GM19025 (cell line): ENCODE measurements around the gene SNX25.
"Not testable (repeated sequence)": the region's sequence is repeated elsewhere in the genome, so short reads cannot be mapped to it uniquely, and the experiment has no call there.

Source experiments
- ATAC-seq: cut with Tn5 transposase; IDR thresholded peaks from one replicate; pipeline ENCODE4 v1.9.1; 2021; ENCODE audit warnings: mild to moderate bottlenecking, low read depth, moderate library complexity; ENCODE audit not compliant: unreplicated experiment

Gene SNX25

DNA sequence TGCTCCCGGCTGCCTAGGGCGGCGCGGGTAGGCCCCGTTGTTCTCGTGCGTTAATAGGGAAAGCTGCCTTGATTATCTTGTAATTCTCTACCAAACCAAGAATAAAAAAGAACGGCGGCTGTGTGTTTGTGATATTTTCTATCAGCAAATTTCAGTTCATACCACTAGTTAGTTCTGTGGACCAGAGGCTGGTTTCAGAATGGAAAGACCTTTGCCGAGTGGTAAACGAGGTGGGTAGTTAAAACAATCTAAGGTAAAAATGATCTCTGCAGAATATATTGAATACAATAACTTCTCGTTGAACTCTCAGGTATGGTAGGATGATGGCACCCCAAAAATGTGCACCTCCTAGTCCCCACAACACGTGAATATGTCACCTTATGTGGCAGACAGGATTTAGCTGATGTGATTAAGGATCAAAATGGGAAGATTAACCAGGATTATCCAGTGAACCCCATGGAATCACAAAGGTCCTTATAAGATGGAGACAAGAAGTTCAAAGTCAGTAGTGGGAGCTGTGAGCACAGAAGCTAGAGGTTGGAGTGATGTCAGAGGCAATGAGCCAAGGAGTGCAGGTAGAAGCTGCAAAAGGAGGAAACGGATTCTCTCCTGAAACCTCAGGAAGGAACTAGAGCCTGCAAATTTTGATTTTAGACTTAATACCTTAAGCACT, 5.0 kb upstream of the SNX25 start:
- ATAC-seq = no peak

DNA sequence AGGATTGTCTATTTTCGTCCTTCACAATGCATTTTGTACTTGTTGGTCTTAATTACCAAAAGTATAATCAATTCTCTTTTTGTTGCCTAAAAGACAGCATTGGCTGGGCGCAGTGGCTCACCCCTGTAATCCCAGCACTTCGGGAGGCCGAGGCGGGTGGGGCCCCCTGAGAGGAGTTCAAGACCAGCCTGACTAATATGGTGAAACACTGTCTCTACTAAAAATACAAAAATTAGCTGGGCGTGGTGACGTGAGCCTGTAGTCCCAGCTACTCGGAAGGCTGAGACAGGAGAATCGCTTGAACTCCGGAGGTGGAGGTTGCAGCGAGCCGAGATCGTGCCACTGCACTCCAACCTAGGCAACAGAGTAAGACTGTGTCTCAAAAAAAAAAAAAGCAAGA, 4.3 kb upstream of the SNX25 start:
- ATAC-seq = not testable (repeated sequence)

DNA sequence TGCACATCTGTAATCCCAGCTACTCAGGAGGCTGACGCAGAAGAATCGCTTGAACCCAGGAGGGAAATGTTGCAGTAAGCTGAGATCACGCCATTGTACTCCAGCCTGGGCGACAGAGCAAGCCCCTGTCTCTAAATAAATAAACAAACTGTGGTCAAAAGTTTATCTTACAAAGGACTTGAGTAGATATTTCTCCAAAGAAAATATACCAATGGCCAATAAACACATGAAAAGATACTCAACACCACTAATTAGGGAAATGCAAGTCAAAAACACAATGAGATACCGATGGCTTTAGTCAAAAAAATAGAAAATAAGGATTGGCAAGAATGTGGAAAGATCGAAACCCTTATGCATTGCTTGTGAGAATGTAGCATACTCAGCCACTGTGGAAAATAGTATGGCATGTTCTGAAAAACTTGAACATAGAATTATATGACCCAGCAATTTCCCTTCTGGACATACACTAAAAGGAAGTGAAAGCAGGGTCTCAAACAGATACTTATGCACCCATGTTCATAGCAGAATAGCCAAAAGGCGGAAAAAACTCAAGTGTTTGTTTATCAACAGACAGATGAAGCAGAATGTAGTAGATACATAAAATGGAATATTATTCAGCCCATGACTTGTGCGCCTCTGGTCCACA, 3.6 kb upstream of the SNX25 start:
- ATAC-seq = no peak

DNA sequence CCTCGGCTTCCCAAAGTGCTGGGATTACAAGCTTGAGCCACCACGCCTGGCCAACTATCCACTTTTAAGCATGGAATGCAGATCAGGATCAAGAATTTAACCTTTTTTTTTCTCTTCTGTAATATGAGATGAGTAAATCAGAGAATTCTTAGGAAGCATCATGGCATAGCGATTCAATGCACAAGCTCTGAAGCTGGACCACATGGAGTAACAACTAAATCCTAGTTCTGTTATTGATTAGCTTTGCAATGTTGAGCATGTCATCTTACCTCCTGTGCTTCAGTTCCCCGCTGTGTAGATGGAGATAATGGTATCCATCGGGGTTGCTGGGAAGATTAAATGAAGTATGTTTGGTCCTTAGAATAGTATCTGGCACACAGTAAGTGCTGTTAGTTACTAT, 1.9 kb upstream of the SNX25 start:
- no peak for ATAC-seq

DNA sequence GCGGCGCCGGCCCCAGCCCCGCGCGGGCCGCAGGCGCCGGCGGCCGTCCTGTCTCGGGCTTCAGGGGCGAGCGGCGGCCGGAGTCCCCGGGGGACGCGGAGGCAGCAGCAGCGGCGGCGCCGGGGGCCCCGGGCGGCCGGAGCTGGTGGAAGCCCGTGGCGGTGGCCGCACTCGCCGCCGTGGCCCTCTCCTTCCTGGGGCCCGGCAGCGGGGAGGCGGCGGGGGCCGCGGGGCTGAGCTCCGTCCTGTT, 379 bp downstream of the SNX25 start:
- ATAC-seq = peak; percentile 19

DNA sequence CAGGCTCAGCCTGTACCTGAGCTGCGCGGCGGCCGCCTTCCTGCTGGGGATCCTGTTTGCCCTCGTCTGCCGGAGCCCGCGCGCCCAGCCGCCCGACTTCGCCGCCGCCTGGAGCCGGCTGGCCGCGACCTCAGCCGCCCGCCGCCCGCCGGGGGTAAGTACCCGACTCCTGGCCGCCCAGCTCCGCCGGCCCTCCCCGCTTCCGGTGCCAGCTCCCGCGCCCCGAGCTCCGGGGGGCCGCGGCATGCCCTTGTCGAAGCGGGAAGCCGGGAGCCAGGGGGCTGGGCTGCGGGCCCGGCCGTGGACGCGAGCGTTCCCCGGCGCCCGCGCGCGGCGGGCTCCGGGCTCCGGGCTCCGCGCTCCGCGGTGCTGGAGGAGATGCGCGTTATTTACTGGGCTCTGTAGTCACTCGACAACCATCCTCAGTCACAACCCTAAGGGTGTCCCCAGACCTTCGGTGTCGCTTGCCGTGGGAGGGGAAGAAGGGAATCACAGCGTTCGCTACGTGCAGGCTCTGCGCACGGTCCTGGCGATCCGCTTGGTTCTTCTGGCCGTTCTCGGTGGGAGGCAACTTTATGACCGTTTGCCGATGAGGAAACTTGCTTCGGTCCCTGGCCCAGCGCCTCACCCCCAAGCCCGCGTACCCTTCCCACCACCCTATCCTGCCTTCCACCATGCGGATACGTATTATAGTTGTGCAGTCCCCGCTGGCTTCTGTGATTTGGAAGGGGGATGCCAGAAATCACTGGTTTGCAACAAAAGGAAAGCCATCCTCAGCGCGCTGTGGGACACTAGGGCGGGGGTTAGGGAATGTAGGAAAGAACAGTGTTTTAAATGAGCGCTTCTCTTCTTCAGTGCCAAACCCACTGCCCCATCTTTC, 944 bp downstream of the SNX25 start:
- peak; percentile 17 for ATAC-seq

DNA sequence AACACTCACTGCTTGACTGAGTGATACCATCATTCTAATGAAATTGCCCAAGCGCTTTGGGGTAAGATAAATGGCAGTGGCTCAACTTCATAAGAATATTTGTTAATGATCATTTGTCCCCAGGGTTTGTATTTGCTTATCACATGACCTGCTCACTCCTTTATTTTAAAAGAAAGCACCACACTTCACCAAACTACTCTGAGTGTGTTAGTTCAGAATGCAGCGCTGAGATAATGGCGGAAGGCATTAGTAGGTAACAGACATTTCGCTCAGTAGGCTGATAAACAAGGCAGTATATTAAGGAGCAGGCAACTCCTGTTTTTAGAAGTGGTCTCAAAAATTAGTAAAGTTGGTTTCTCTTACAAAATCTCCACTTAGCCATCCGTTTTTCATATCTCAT, 1.6 kb downstream of the SNX25 start:
- no peak for ATAC-seq

DNA sequence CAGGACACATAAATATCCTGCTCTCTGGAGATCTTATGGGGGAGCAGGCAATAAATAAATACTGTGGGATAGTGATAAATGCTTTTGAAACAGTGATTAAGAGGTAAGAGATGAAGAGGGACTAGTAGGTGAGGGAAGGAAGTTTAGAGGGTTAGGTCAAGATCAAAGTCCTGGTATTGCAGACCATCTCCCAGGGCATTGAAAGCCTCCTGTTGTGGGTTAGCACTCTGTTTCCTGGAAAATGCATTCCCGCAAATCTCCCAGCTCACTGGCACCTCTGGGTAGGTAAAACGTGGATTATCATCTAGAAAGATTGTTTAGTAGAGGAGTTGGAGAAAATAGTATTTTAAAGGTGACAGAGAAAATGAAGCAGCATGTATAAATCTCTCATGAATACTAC, 2.2 kb downstream of the SNX25 start:
- no peak for ATAC-seq

DNA sequence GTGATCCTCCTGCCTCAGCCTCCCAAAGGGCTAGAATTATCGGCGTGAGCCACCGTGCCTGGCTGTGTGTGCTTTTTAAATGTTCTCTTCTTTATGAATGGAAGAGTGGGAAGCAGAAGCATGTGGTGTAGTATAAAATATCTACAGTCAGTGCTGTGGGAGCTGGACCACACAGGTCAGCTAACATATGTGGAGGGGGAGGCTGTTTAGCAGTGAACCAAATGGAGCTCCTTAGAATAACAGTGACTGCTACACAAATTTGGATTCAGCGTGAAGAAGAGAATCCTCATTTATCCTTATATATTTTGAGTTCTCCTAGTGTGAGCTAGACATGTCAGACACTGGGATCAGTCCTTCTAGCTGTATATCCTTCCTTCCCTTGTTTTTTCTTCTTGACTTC, 3.2 kb downstream of the SNX25 start:
- no peak for ATAC-seq

DNA sequence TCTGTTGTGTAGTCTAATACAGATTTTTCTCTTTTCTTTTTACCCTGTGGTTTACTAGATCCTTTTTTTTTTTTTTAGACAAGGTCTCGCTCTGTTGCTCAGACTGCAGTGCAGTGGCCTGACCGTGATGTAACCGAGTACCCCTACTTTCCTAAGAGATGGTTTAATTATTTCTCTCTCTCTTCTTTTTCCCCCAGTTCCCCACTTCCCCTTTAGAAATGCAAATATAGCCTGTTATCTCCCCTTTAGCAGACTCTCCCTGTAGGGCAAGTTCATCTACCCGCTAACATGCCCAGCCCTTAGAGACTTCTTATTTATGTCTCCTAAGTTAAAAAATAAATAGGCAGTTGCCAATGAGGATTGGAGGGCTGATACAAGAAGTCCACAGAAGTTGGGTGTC, 4.5 kb downstream of the SNX25 start:
- peak; percentile 28 for ATAC-seq

DNA sequence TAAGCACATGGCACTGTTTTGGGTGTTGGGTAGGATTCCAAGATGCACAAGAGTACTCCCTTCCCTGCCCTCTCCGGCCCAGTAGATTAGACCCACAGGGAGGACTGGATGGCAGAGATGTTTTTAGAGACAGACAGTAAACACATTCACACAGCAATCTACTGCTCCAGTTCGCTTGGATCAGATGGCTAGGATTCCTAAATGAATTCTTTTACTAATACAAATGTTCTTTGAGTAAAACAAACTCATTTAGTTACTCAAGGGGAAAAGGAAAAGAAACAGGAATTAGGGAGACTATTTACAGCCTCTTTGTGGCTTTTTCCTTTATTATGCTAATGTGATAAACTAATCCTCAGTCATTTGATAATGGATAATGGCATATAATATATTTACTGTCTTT, 5.9 kb downstream of the SNX25 start:
- no peak for ATAC-seq

DNA sequence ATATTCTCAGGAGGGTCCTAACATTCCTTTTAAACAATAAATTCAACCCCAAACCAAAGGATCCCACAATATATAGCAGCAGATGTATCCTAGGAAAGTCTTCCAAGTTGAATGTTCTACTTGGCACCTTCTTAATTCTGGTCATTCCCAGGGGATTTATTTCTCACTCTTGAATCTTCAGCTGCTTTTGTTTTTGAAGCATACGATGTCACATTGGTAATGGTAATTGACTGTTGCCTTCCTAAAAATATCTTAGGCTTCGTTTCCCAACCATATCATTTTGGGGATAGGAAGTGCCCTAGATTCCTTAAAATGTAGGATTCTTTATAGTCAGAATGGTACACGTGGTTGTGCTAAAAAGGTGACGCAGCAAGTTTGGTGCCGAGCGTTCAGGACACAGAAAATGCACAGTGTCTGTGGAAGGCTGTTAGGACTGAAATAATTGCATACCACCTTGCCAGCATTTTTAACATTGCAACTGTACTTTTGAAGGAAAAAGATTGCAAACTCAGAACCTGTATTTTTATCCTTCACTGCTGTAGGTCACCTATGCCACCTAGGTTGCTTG, 8.1 kb downstream of the SNX25 start:
- no peak for ATAC-seq

DNA sequence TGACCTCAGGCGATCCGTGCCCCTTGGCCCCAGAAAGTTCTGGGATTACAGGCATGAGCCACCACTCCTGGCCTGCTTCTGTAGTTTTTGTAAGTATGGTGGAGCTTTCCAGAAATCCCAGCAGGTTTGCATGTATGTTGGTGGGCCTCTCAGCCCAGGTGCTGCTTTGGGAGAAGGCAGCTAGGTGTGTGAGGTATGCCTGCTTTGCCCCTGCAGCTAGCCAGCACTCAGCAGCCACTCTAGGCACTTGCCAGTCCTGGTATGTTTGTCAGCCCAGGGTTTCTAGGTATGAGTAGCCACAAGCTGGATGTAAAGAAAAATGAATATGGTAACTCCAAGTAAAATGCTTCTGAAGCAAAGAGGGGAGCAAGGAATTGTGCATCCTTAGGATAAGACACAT, 8.9 kb downstream of the SNX25 start:
- ATAC-seq = no peak

DNA sequence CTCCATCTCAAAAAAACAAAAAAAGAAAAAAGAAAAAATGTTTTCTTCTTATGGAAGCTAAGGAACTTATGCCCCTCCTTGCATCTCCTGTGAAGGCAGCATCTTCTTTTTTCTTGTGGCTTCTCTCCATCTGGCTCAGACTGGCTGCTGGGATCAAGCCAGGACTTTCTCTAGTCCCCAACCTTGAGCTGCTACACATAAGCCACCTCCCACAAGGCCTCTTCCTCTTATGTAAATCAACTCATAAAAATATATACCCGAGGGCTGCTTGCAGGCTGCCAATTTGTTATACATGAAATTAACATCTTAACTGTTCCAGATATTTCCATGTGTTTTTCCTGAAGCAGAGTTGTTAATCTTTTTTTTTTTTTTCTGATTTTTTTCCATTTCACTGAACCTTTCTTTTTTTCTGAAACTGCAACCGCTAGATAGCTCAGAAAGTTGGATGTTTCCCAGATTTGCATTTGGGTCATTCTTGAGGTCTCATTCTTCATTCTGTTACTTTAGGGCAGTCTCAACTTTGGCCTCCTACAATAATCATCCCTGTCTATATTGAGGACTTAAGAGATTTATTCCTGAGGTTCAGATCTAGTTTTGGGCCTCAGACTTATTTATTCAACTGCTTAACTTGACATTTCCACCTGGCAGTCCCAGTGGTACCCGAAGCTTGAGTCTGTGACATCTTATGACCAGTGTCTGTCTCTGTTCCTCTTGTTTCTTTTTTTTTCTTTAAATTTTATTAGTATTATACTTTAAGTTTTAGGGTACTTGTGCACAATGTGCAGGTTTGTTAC, 10.3 kb downstream of the SNX25 start:
- peak; percentile 78 for ATAC-seq

DNA sequence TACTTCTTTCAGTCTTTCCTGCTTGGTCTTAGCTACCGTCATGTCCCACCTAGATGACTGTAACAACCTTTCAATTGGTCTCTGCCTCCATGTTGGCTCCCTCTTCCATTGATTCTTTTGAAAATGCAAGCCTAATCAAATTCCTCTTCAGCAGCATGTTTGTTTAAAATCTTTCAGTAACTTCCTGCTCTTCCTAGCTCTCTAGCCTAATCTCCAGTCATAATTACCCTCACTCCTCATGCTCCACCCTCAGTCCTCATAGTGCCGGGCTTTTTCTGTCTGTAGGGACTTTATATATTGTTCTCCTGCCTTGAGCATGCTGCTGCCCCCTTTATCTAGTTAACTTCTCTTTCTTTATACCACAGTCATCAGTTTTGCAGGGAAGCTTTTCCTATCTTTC, 12.1 kb downstream of the SNX25 start:
- no peak for ATAC-seq

DNA sequence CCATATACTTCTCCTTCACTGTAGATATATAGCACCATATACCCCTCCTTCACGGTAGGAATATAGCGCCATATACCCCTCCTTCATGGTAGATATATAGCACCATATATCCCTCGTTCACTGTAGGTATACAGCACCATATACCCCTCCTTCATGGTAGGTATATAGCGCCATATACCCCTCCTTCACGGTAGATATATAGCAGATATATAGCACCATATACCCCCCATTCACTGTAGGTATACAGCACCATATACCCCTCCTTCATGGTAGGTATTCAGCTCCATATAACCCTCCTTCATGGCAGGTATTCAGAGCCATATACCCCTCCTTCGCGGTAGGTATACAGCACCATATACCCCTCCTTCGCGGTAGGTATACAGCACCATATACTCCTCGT, 12.5 kb downstream of the SNX25 start:
- no peak for ATAC-seq

DNA sequence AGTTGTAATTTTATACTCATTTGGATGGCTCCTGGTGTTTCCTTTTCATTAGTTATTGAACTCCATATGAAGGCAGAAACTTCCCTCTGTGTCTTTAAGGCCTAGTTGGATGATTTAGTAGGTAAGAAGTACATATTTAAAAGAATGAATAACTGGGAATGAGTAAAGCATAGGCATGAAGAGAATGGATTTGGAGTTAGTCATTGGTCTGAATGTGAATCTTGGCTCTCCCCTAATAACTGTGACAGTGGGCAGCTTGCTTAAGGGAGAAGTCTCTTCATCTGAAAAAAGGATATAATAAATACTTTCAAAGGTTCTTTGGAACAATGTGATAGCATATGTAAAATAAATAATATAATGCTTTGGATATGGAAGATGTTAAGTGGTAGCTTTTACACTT, 13.2 kb downstream of the SNX25 start:
- no peak for ATAC-seq

DNA sequence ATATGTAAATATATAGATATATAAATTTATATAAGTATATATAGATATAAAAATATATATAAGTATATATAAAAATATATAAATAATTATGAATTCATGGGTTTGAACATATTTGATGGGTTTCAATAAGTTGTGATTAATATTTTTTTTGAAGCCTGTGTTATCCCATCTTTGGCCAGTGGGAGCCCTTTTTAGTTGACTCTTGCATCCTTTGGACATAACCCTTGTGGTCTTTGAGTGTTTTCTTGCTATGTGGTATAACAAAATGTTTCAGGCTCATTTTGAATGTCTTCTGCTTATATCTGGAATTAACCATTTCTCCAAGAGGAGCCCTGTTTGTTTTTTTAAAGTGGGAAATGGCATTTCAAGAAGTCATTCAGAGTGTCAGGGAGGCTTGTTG, 15.2 kb downstream of the SNX25 start:
- no peak for ATAC-seq

DNA sequence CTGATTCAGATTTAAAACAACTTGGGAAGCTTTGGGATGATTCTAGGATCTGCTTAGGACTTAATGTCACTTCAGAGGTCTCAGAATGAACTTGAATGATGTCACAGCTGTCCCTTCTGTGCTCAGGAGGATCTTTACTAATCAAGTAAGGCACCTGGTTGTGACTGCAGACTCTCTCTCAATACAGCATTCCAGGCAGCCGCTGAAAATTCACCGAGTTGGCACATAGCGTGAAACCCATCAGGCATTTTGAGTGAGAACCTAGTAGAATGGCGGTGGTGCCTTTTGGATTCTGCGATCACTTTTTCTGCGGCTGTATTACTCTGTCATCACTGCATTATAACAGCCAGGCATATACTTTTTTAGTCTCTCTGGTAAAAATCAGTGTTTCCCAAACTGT, 16.5 kb downstream of the SNX25 start:
- no peak for ATAC-seq

DNA sequence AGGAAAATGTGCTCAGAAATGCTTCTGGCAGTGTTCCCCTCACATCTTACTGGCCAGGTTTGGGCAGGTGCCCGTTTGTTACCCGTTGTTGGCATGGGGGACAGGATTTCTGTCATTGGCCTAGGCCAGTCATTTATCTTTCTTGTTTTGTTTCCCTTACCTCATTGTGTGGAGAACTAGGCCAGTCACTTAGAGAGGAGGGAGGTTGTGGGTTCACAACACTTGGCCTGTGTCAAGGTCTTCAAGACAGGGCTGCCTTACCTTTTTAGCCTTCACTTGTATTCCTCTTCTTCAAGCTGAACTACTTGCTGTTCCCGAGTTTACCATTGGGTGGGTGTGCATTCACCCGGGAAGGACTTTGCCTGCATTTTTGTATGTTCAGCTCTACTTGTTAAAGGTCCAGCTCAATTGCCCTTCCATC, 17.7 kb downstream of the SNX25 start:
- ATAC-seq = no peak
